Testis (tissue), 2 donors: ENCODE data around the gene ADSS1.

Experiments used
- CTCF ChIP-seq, 3 experiments: fragments of 450-650 bp in 2 of 3; fragments of 200-600 bp in 1 of 3; sonication (generic) in 1 of 3; IDR thresholded peaks; one replicate each; pipeline ENCODE4 v1.5.1; 2016 to 2019; ENCODE audit warnings: antibody characterized with exemption in 3 of 3, mild to moderate bottlenecking in 2 of 3, moderate library complexity in 1 of 3
- POLR2A ChIP-seq: fragments of 450-650 bp; IDR thresholded peaks from one replicate; pipeline ENCODE4 v1.6.1; 2017; ENCODE audit warnings: antibody characterized with exemption, mild to moderate bottlenecking, moderate library complexity

GRCh38 chr14:104787736-104788135 is 63.7 kb downstream of the ADSS1 start:
- TF ChIP-seq CTCF (IDR thresholded peaks at IDR 0.05) (no peak), POLR2A (no peak)
